GM12878 (cell line): ENCODE results near the gene CSHL1.
"Not testable (repeated sequence)": the region's sequence is repeated elsewhere in the genome, so short reads cannot be mapped to it uniquely, and the experiment has no call there.

ENCODE experiments used
- BMI1 ChIP-seq: fragments of 450-650 bp; IDR thresholded peaks from 2 replicates; pipeline ENCODE4 v1.6.1; 2016; ENCODE audit warnings: mild to moderate bottlenecking, moderate library complexity, borderline replicate concordance
- TF ChIP-seq, protein P1 (sequence below), 3 experiments: IDR thresholded peaks in 2 of 3; conservative IDR thresholded peaks in 1 of 3; 2 replicates each; pipeline ENCODE4 v1.5.1; 2011; ENCODE audit warnings: low read depth in 3 of 3, low read length in 3 of 3, mild to moderate bottlenecking in 3 of 3, control low read depth in 2 of 3, moderate library complexity in 2 of 3, inconsistent platforms in 1 of 3, mixed read lengths in 1 of 3; ENCODE audit not compliant: control insufficient read depth in 2 of 3, insufficient read depth in 1 of 3; ENCODE audit errors: extremely low read depth in 1 of 3

GRCh38 chr17:63874693-63875092, 36.4 kb downstream of the CSHL1 start:
- TF ChIP-seq BMI1 = not testable (repeated sequence)
- TF ChIP-seq, protein P1, sequence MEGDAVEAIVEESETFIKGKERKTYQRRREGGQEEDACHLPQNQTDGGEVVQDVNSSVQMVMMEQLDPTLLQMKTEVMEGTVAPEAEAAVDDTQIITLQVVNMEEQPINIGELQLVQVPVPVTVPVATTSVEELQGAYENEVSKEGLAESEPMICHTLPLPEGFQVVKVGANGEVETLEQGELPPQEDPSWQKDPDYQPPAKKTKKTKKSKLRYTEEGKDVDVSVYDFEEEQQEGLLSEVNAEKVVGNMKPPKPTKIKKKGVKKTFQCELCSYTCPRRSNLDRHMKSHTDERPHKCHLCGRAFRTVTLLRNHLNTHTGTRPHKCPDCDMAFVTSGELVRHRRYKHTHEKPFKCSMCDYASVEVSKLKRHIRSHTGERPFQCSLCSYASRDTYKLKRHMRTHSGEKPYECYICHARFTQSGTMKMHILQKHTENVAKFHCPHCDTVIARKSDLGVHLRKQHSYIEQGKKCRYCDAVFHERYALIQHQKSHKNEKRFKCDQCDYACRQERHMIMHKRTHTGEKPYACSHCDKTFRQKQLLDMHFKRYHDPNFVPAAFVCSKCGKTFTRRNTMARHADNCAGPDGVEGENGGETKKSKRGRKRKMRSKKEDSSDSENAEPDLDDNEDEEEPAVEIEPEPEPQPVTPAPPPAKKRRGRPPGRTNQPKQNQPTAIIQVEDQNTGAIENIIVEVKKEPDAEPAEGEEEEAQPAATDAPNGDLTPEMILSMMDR (IDR thresholded peaks at IDR 0.05 in 2 of 3, conservative IDR thresholded peaks at IDR 0.05 in 1 of 3; ENCODE audit: control insufficient read depth in 2 of 3, extremely low read depth in 1 of 3, insufficient read depth in 1 of 3, low read depth in 3 of 3, low read length in 3 of 3) = not testable (repeated sequence)
